HG03432 (cell line): ENCODE results near the gene ENAM.

ENCODE experiments used
- ATAC-seq: cut with Tn5 transposase; IDR thresholded peaks from one replicate; pipeline ENCODE4 v1.9.1; 2021; ENCODE audit warnings: mild to moderate bottlenecking, moderate library complexity; ENCODE audit not compliant: unreplicated experiment

ENAM gene

GRCh38 chr4:70628444-70628843 is at the start of gene ENAM:
Gene ENAM, plus strand, starts transcription at chr4:70628744. Its CDS starts 757 bp downstream, at chr4:70629501.
- ATAC-seq, result no peak

- ATAC-seq, result no peak
Measured at GRCh38 chr4:70581980-70582379, 46.6 kb upstream of the ENAM start.

- ATAC-seq, result no peak
Measured at GRCh38 chr4:70583952-70584834, 44.4 kb upstream of the ENAM start.

- ATAC-seq, result no peak
Measured at GRCh38 chr4:70586841-70587240, 41.7 kb upstream of the ENAM start.

GRCh38 chr4:70589785-70590184 is 38.8 kb upstream of the ENAM start:
- ATAC-seq, result peak; percentile 99

GRCh38 chr4:70591955-70592582 is 36.5 kb upstream of the ENAM start, which contains the start of gene AMBN:
Gene AMBN, plus strand, starts transcription at chr4:70592256. Its CDS starts 103 bp downstream, at chr4:70592359.
- ATAC-seq, result no peak

- no peak for ATAC-seq
Measured at GRCh38 chr4:70594196-70594595, 34.3 kb upstream of the ENAM start.

GRCh38 chr4:70600305-70600704 is 28.2 kb upstream of the ENAM start:
- no peak for ATAC-seq

GRCh38 chr4:70600977-70601376 is 27.6 kb upstream of the ENAM start:
- no peak for ATAC-seq

GRCh38 chr4:70601422-70602039 is 27.0 kb upstream of the ENAM start:
- ATAC-seq, result peak; percentile 99

GRCh38 chr4:70603856-70604255 is 24.7 kb upstream of the ENAM start:
- no peak for ATAC-seq

GRCh38 chr4:70606459-70606858 is 22.1 kb upstream of the ENAM start:
- ATAC-seq, result no peak

- ATAC-seq, result no peak
Measured at GRCh38 chr4:70607334-70607853, 21.1 kb upstream of the ENAM start.

GRCh38 chr4:70608324-70608723 is 20.2 kb upstream of the ENAM start:
- no peak for ATAC-seq

GRCh38 chr4:70613306-70614183 is 15.0 kb upstream of the ENAM start:
- ATAC-seq, result peak; percentile 55

GRCh38 chr4:70614184-70614555 is 14.4 kb upstream of the ENAM start:
- ATAC-seq, result no peak

GRCh38 chr4:70619288-70619687 is 9.3 kb upstream of the ENAM start:
- ATAC-seq, result no peak

GRCh38 chr4:70619778-70620177 is 8.8 kb upstream of the ENAM start:
- no peak for ATAC-seq

GRCh38 chr4:70623323-70623722 is 5.2 kb upstream of the ENAM start:
- no peak for ATAC-seq

- ATAC-seq, result no peak
Measured at GRCh38 chr4:70624226-70624793, 4.2 kb upstream of the ENAM start.
